ENCODE results near the gene PCDH15. TPM values are rescaled to one million over a fixed set of nuclear protein-coding genes. Genes with fewer than 3 reads are reported as not detected.
A peak's percentile ranks its signal among the peaks of the same experiment; 100 is the strongest.

The PCDH15 gene
- total RNA-seq, 1 donor from 2014 or later = 2.1 TPM

- no peaks in the 10 kb centered on the region for H3K36me3 ChIP-seq
- H3K27ac ChIP-seq = no peak overlapping the region
- no peak overlapping the region for H3K4me3 ChIP-seq
- H3K9me3 ChIP-seq = no peaks in the 10 kb centered on the region
- H3K4me1 ChIP-seq = no peaks in the 10 kb centered on the region
- no peak for DNase-seq
- no peaks in the 10 kb centered on the region for H3K27me3 ChIP-seq (ENCODE audit: low read depth)
- intact Hi-C loops (cut with DNase I) = no loop called here
- TF ChIP-seq CTCF (IDR thresholded peaks at IDR 0.05) = no peak
- ATAC-seq = no peak
Observed at GRCh38 chr10:54682554-54682953, 118.5 kb downstream of the PCDH15 start.

- H3K9me3 ChIP-seq = no peaks in the 10 kb centered on the region
- no peaks in the 10 kb centered on the region for H3K27me3 ChIP-seq (ENCODE audit: low read depth)
- H3K27ac ChIP-seq = no peak overlapping the region
- H3K4me3 ChIP-seq = no peak overlapping the region
- TF ChIP-seq CTCF (IDR thresholded peaks at IDR 0.05) = no peak
- H3K36me3 ChIP-seq = no peaks in the 10 kb centered on the region
- no peaks in the 10 kb centered on the region for H3K4me1 ChIP-seq
- intact Hi-C loops (cut with DNase I) = no loop called here
- DNase-seq (no peak), ATAC-seq (no peak)
Observed at GRCh38 chr10:54681136-54681535, 119.9 kb downstream of the PCDH15 start.

GRCh38 chr10:54667136-54667535 lies 133.9 kb downstream of the PCDH15 start:
- H3K9me3 ChIP-seq = no peaks in the 10 kb centered on the region
- intact Hi-C loops (cut with DNase I) = no loop called here
- no peak overlapping the region for H3K27ac ChIP-seq
- ATAC-seq (no peak), DNase-seq (no peak)
- no peak for TF ChIP-seq CTCF (IDR thresholded peaks at IDR 0.05)
- no peaks in the 10 kb centered on the region for H3K27me3 ChIP-seq (ENCODE audit: low read depth)
- H3K4me1 ChIP-seq = no peaks in the 10 kb centered on the region
- H3K36me3 ChIP-seq = no peaks in the 10 kb centered on the region
- H3K4me3 ChIP-seq = no peak overlapping the region

GRCh38 chr10:54666192-54666591 lies 134.8 kb downstream of the PCDH15 start:
- Histone ChIP-seq H3K27me3 (ENCODE audit: low read depth) (no peaks in the 10 kb centered on the region), H3K36me3 (no peaks in the 10 kb centered on the region), H3K27ac (no peak overlapping the region), H3K4me1 (no peaks in the 10 kb centered on the region), H3K4me3 (no peak overlapping the region), H3K9me3 (no peaks in the 10 kb centered on the region)
- DNase-seq = no peak
- ATAC-seq = no peak
- TF ChIP-seq CTCF (IDR thresholded peaks at IDR 0.05) = no peak
- intact Hi-C loops (cut with DNase I) = no loop called here

GRCh38 chr10:54665095-54665494 lies 135.9 kb downstream of the PCDH15 start:
- Histone ChIP-seq H3K4me1 (no peaks in the 10 kb centered on the region), H3K36me3 (no peaks in the 10 kb centered on the region), H3K4me3 (no peak overlapping the region), H3K27me3 (ENCODE audit: low read depth) (no peaks in the 10 kb centered on the region), H3K9me3 (no peaks in the 10 kb centered on the region), H3K27ac (no peak overlapping the region)
- DNase-seq (no peak), ATAC-seq (peak in 1 of 2 donors; percentile 47)
- intact Hi-C loops (cut with DNase I) = no loop called here
- no peak for TF ChIP-seq CTCF (IDR thresholded peaks at IDR 0.05)

- H3K4me3 ChIP-seq = no peak overlapping the region
- TF ChIP-seq CTCF (IDR thresholded peaks at IDR 0.05) = no peak
- H3K27ac ChIP-seq = no peak overlapping the region
- H3K27me3 ChIP-seq (ENCODE audit: low read depth) = no peaks in the 10 kb centered on the region
- no peaks in the 10 kb centered on the region for H3K36me3 ChIP-seq
- no peaks in the 10 kb centered on the region for H3K4me1 ChIP-seq
- H3K9me3 ChIP-seq = no peaks in the 10 kb centered on the region
- ATAC-seq (no peak), DNase-seq (no peak)
- intact Hi-C loops (cut with DNase I) = no loop called here
Observed at GRCh38 chr10:54660397-54660796, 140.6 kb downstream of the PCDH15 start.
